T-helper 2 cell (primary cell): ENCODE results near the gene SLC41A2.
"Not testable (repeated sequence)": the region's sequence is repeated elsewhere in the genome, so short reads cannot be mapped to it uniquely, and the experiment has no call there.

Source experiments
- DNase-seq, 5 experiments: peaks; one replicate each; pipeline versions ENCODE4 v3.0.0 to v3.0.0-alpha.2; 2012 to 2022

The SLC41A2 gene

GRCh38 chr12:104964167-104964855 is 6.2 kb upstream of the SLC41A2 start:
- DNase-seq, result no peak

- DNase-seq, result no peak
Observed at GRCh38 chr12:104963757-104964156, 5.7 kb upstream of the SLC41A2 start.

GRCh38 chr12:104960464-104960863 is 2.4 kb upstream of the SLC41A2 start:
- no peak for DNase-seq

- peak in 1 of 5 experiments; percentile 42 for DNase-seq
Observed at GRCh38 chr12:104959335-104959841, 1.3 kb upstream of the SLC41A2 start.

- no peak for DNase-seq
Observed at GRCh38 chr12:104958805-104959334, 780 bp upstream of the SLC41A2 start.

GRCh38 chr12:104957719-104958000 is 430 bp downstream of the SLC41A2 start:
- peak in 4 of 5 experiments; percentile 7 to 55 (median 10) for DNase-seq

- DNase-seq, result no peak
Observed at GRCh38 chr12:104956870-104957718, 996 bp downstream of the SLC41A2 start.

GRCh38 chr12:104955703-104956102 is 2.4 kb downstream of the SLC41A2 start:
- DNase-seq, result no peak

GRCh38 chr12:104953323-104953722 is 4.8 kb downstream of the SLC41A2 start:
- DNase-seq, result no peak

- DNase-seq, result no peak
Observed at GRCh38 chr12:104952816-104953215, 5.3 kb downstream of the SLC41A2 start.

- DNase-seq, result no peak
Observed at GRCh38 chr12:104951759-104952509, 6.2 kb downstream of the SLC41A2 start.

GRCh38 chr12:104948716-104949115 is 9.4 kb downstream of the SLC41A2 start:
- not testable (repeated sequence) for DNase-seq

GRCh38 chr12:104944252-104944651 is 13.8 kb downstream of the SLC41A2 start:
- DNase-seq, result no peak

GRCh38 chr12:104943401-104943800 is 14.7 kb downstream of the SLC41A2 start:
- DNase-seq, result not testable (repeated sequence)

- no peak for DNase-seq
Observed at GRCh38 chr12:104942075-104942474, 16.0 kb downstream of the SLC41A2 start.

GRCh38 chr12:104941454-104941853 is 16.6 kb downstream of the SLC41A2 start:
- no peak for DNase-seq

- no peak for DNase-seq
Observed at GRCh38 chr12:104939089-104939488, 19.0 kb downstream of the SLC41A2 start.

GRCh38 chr12:104938371-104938770 is 19.7 kb downstream of the SLC41A2 start:
- DNase-seq, result peak in 1 of 5 experiments; percentile 66

GRCh38 chr12:104935886-104936285 is 22.2 kb downstream of the SLC41A2 start:
- no peak for DNase-seq

GRCh38 chr12:104933778-104934177 is 24.3 kb downstream of the SLC41A2 start:
- no peak for DNase-seq

GRCh38 chr12:104933128-104933527 is 25.0 kb downstream of the SLC41A2 start:
- no peak for DNase-seq

GRCh38 chr12:104930388-104931326 is 27.4 kb downstream of the SLC41A2 start:
- DNase-seq, result peak in 1 of 5 experiments; percentile 86
